GM12873 (cell line): ENCODE measurements around the gene GABRR1.

Experiments
- TF ChIP-seq, protein P1 (sequence below): IDR thresholded peaks from 2 replicates; pipeline ENCODE4 v1.5.1; 2012; ENCODE audit warnings: low read depth, mild to moderate bottlenecking, moderate library complexity, low read length, control low read depth; ENCODE audit not compliant: insufficient read depth; ENCODE audit errors: missing control alignments

GABRR1 gene

GRCh38 chr6:89134723-89135122, 82.4 kb downstream of the GABRR1 start:
- TF ChIP-seq, protein P1, sequence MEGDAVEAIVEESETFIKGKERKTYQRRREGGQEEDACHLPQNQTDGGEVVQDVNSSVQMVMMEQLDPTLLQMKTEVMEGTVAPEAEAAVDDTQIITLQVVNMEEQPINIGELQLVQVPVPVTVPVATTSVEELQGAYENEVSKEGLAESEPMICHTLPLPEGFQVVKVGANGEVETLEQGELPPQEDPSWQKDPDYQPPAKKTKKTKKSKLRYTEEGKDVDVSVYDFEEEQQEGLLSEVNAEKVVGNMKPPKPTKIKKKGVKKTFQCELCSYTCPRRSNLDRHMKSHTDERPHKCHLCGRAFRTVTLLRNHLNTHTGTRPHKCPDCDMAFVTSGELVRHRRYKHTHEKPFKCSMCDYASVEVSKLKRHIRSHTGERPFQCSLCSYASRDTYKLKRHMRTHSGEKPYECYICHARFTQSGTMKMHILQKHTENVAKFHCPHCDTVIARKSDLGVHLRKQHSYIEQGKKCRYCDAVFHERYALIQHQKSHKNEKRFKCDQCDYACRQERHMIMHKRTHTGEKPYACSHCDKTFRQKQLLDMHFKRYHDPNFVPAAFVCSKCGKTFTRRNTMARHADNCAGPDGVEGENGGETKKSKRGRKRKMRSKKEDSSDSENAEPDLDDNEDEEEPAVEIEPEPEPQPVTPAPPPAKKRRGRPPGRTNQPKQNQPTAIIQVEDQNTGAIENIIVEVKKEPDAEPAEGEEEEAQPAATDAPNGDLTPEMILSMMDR: no peak

- TF ChIP-seq, protein P1: no peak
Measured at GRCh38 chr6:89133981-89134380, 83.2 kb downstream of the GABRR1 start.

GRCh38 chr6:89132057-89132456, 85.1 kb downstream of the GABRR1 start:
- TF ChIP-seq, protein P1: no peak

DNA sequence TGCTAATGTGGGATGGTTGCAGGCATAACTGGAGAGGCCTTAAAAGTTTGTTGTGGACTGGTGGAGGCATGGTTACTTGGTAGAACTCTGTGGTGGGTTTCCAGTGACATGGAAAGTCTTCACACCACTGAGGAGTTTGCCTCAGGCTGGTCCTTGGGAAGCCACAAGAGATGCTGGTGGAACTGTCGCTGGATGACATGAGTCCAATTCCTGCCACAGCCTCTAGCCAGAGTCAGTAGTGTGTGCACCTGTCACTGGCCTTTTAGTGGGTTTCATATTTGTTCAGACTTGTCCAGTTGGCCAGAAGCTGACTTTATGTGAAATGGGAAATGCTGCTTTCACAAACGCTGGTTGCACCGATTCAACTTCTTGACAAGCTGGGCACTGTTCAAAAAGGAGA, 85.6 kb downstream of the GABRR1 start:
- TF ChIP-seq, protein P1: no peak
